Upper lobe of left lung (tissue), 6 donors: ENCODE measurements around the gene ATP2B2. TPM values are rescaled to one million over a fixed set of nuclear protein-coding genes. Genes with fewer than 3 reads are reported as not detected.
A peak's percentile ranks its signal among the peaks of the same experiment; 100 is the strongest.

Experiments
- ATAC-seq, 2 donors: fragments of 200-7000 bp; cut with Tn5 transposase; one replicate each; pipeline ENCODE4 v1.9.1; 2022; ENCODE audit warnings: mild to moderate bottlenecking in 2 of 2, moderate library complexity in 2 of 2; ENCODE audit not compliant: low FRiP score in 2 of 2
- DNase-seq, 2 donors: peaks; one replicate each; pipeline ENCODE4 v3.0.0-alpha.2; 2019 to 2020
- H3K27ac ChIP-seq, 4 donors: fragments of 200-600 bp; sonication (generic); one replicate each; pipeline ENCODE4 v1.5.1; 2016 to 2019
- H3K27me3 ChIP-seq, 4 donors: fragments of 200-600 bp; sonication (generic); one replicate each; pipeline ENCODE4 v1.5.1; 2017 to 2019
- H3K36me3 ChIP-seq, 4 donors: fragments of 200-600 bp; sonication (generic); one replicate each; pipeline ENCODE4 v1.5.1; 2016 to 2019
- H3K4me1 ChIP-seq, 4 donors: fragments of 200-600 bp; sonication (generic); one replicate each; pipeline ENCODE4 v1.5.1; 2018 to 2019
- H3K4me3 ChIP-seq, 4 donors: fragments of 200-600 bp; sonication (generic); one replicate each; pipeline ENCODE4 v1.5.1; 2017 to 2019; ENCODE audit warnings: mild to moderate bottlenecking in 2 of 4, moderate library complexity in 1 of 4
- H3K9me3 ChIP-seq, 4 donors: fragments of 200-600 bp; sonication (generic); one replicate each; pipeline ENCODE4 v1.5.1; 2018 to 2019
- CTCF ChIP-seq, 6 experiments: fragments of 450-650 bp in 4 of 6; fragments of 200-600 bp in 2 of 6; sonication (generic) in 2 of 6; IDR thresholded peaks; one replicate each; pipeline ENCODE4 v1.5.1; 2016 to 2019; ENCODE audit warnings: antibody characterized with exemption in 6 of 6
- EP300 ChIP-seq, 4 donors: sonication (generic); formaldehyde crosslinking; IDR thresholded peaks; one replicate each; pipeline ENCODE4 v1.5.1; 2017; ENCODE audit warnings: antibody characterized with exemption in 4 of 4, control low read depth in 2 of 4
- POLR2A ChIP-seq, 4 donors: fragments of 450-650 bp; IDR thresholded peaks; one replicate each; pipeline ENCODE4 v1.5.1; 2016 to 2017; ENCODE audit warnings: antibody characterized with exemption in 4 of 4, mild to moderate bottlenecking in 2 of 4
- POLR2AphosphoS5 ChIP-seq, 2 donors: sonication (generic); formaldehyde crosslinking; IDR thresholded peaks; one replicate each; pipeline ENCODE4 v1.5.1; 2017; ENCODE audit warnings: antibody characterized with exemption in 2 of 2
- WGBS, 2 donors: methylation state at CpG; one replicate each; pipeline ENCODE4 v1.1.5; 2017 to 2018; 5-methylcytosine and 5-hydroxymethylcytosine counted together
- total RNA-seq, 6 donors: library from RNA; depleted of rRNA in 4 of 6; stranded (reverse); fragments of >200 nt in 4 of 6; gene quantifications; one replicate each; pipeline versions ENCODE4 v1.1.0 to v1.2.1, GENCODE V29; 2016 to 2021
- donor health status: DM: no; HTN: no; CAD: no; lungs with moderate emphysema.
- donor health status: DM: no; HTN: yes; CAD: no; lungs with severe emphysema.

Gene ATP2B2
- total RNA-seq, 6 donors from 2014 or later, result 0.13 to 0.30 TPM; not detected in 4

- TF ChIP-seq POLR2AphosphoS5 (IDR thresholded peaks at IDR 0.05), result no peak
- TF ChIP-seq EP300 (IDR thresholded peaks at IDR 0.05), result no peak
- no peak for TF ChIP-seq POLR2A (IDR thresholded peaks at IDR 0.05)
- TF ChIP-seq CTCF (IDR thresholded peaks at IDR 0.05), result no peak
- 60 to 61% methylated on average over 16 to 22 of the region's 22 CpGs for WGBS, 2 donors
Measured at GRCh38 chr3:10450494-10451440, 54.6 kb downstream of the ATP2B2 start.

GRCh38 chr3:10449436-10449835 lies 56.0 kb downstream of the ATP2B2 start:
- no peak for TF ChIP-seq POLR2A (IDR thresholded peaks at IDR 0.05)
- no peak for TF ChIP-seq POLR2AphosphoS5 (IDR thresholded peaks at IDR 0.05)
- TF ChIP-seq EP300 (IDR thresholded peaks at IDR 0.05), result no peak
- no peak for TF ChIP-seq CTCF (IDR thresholded peaks at IDR 0.05)
- no peak overlapping the region for H3K4me3 ChIP-seq
- no peaks in the 10 kb centered on the region for H3K9me3 ChIP-seq
- H3K36me3 ChIP-seq, result no peaks in the 10 kb centered on the region
- ATAC-seq, result no peak
- peak in 1 of 2 donors; percentile 75 for DNase-seq
- H3K27me3 ChIP-seq, result no peaks in the 10 kb centered on the region
- no peak overlapping the region for H3K27ac ChIP-seq
- no peaks in the 10 kb centered on the region for H3K4me1 ChIP-seq
- 95 to 100% methylated on average over 3 to 18 of the region's 18 CpGs for WGBS, 2 donors

More at GRCh38 chr3:10450494-10451440, 54.6 kb downstream of the ATP2B2 start:
- Histone ChIP-seq H3K4me1 (no peaks in the 10 kb centered on the region), H3K9me3 (no peaks in the 10 kb centered on the region), H3K27ac (no peak overlapping the region), H3K36me3 (no peaks in the 10 kb centered on the region), H3K4me3 (no peak overlapping the region), H3K27me3 (no peaks in the 10 kb centered on the region)
- DNase-seq, result peak in 1 of 2 donors; percentile 50
- no peak for ATAC-seq

- Histone ChIP-seq H3K4me3 (no peak overlapping the region), H3K36me3 (no peaks in the 10 kb centered on the region), H3K9me3 (no peaks in the 10 kb centered on the region), H3K27me3 (no peaks in the 10 kb centered on the region), H3K4me1 (no peaks in the 10 kb centered on the region), H3K27ac (no peak overlapping the region)
- 90 to 100% methylated on average over 2 of the region's 3 CpGs for WGBS, 2 donors
- DNase-seq (no peak), ATAC-seq (no peak)
- TF ChIP-seq POLR2A (IDR thresholded peaks at IDR 0.05) (no peak), EP300 (IDR thresholded peaks at IDR 0.05) (no peak), CTCF (IDR thresholded peaks at IDR 0.05) (no peak), POLR2AphosphoS5 (IDR thresholded peaks at IDR 0.05) (no peak)
Measured at GRCh38 chr3:10448544-10448943, 56.8 kb downstream of the ATP2B2 start.

DNA sequence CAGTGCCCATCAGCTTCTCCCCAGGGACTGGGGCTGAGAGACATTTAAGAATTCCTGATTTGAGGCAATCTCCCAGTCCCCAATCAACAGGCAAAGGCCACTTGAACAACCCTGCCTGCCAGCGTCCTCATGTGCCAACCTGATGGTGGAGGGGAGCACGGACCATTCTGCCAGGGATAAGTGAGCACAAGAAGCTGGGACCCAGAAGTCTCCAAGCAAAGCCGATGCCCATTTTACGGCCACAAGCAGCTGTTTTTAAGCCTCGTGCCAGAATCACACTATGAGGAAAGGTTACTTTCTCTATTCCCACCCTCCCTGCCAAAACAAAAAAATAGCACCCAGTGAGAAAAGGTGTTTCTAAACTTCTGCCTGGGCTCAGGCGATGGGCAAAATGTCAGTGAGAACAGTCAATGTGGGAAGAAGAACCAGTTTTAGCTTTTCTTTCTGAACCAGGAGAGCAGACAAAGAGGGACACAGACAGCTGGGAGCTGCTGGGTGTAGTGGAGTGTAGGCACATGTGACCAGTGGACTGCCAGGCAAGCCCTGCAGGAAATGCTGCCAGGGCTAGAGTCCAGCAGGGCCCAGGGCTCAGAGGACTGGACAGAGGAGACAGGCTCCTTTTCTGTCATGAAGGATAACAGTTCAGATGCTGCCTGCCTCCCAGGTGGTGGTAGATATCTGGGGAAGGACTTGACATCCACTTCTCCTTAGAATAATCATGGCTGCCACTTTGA lies 57.7 kb downstream of the ATP2B2 start:
- 67 to 83% methylated on average over 6 of the region's 6 CpGs for WGBS, 2 donors

More for the DNA sequence above, 57.7 kb downstream of the ATP2B2 start:
- no peak overlapping the region for H3K27ac ChIP-seq
- no peak overlapping the region for H3K4me3 ChIP-seq
- ATAC-seq (no peak), DNase-seq (no peak)
- H3K36me3 ChIP-seq, result no peaks in the 10 kb centered on the region
- H3K4me1 ChIP-seq, result no peaks in the 10 kb centered on the region
- H3K9me3 ChIP-seq, result no peaks in the 10 kb centered on the region
- no peak for TF ChIP-seq CTCF (IDR thresholded peaks at IDR 0.05)
- TF ChIP-seq POLR2AphosphoS5 (IDR thresholded peaks at IDR 0.05), result no peak
- no peak for TF ChIP-seq EP300 (IDR thresholded peaks at IDR 0.05)
- no peak for TF ChIP-seq POLR2A (IDR thresholded peaks at IDR 0.05)
- no peaks in the 10 kb centered on the region for H3K27me3 ChIP-seq
